HG03066 (cell line): Measurements from ENCODE around the gene DNAJB8.

ENCODE experiments used
- ATAC-seq: cut with Tn5 transposase; IDR thresholded peaks from one replicate; pipeline ENCODE4 v1.9.1; 2021; ENCODE audit warnings: low read depth; ENCODE audit not compliant: unreplicated experiment

DNAJB8 gene

GRCh38 chr3:128484404-128485281 is 18.0 kb upstream of the DNAJB8 start:
- no peak for ATAC-seq

- no peak for ATAC-seq
Observed at GRCh38 chr3:128483657-128484403, 17.1 kb upstream of the DNAJB8 start.

GRCh38 chr3:128482666-128483656 is 16.3 kb upstream of the DNAJB8 start:
- ATAC-seq, result no peak

- ATAC-seq, result no peak
Observed at GRCh38 chr3:128482175-128482574, 15.5 kb upstream of the DNAJB8 start.

GRCh38 chr3:128481438-128481942 is 14.8 kb upstream of the DNAJB8 start:
- no peak for ATAC-seq

GRCh38 chr3:128480717-128481437 is 14.2 kb upstream of the DNAJB8 start:
- no peak for ATAC-seq

- no peak for ATAC-seq
Observed at GRCh38 chr3:128480278-128480677, 13.6 kb upstream of the DNAJB8 start.

GRCh38 chr3:128479558-128480086 is 12.9 kb upstream of the DNAJB8 start:
- ATAC-seq, result no peak

GRCh38 chr3:128478576-128479506 is 12.2 kb upstream of the DNAJB8 start:
- no peak for ATAC-seq

- no peak for ATAC-seq
Observed at GRCh38 chr3:128476659-128477058, 10.0 kb upstream of the DNAJB8 start.

- no peak for ATAC-seq
Observed at GRCh38 chr3:128475355-128475754, 8.7 kb upstream of the DNAJB8 start.

- ATAC-seq, result no peak
Observed at GRCh38 chr3:128473737-128474136, 7.0 kb upstream of the DNAJB8 start.

GRCh38 chr3:128473180-128473519 is 6.5 kb upstream of the DNAJB8 start:
- ATAC-seq, result no peak

- ATAC-seq, result no peak
Observed at GRCh38 chr3:128472449-128473179, 5.9 kb upstream of the DNAJB8 start.

- no peak for ATAC-seq
Observed at GRCh38 chr3:128471720-128472119, 5.0 kb upstream of the DNAJB8 start.

GRCh38 chr3:128471110-128471509 is 4.4 kb upstream of the DNAJB8 start:
- ATAC-seq, result no peak

- ATAC-seq, result no peak
Observed at GRCh38 chr3:128470134-128470899, 3.6 kb upstream of the DNAJB8 start.
